EH (cell line): ENCODE data around the gene NHS.
A peak's percentile ranks its signal among the peaks of the same experiment; 100 is the strongest.

ENCODE experiments used
- DNase-seq: peaks from one replicate; pipeline ENCODE4 v3.0.0-alpha.2; 2015; ENCODE audit warnings: low read depth

NHS gene

DNA sequence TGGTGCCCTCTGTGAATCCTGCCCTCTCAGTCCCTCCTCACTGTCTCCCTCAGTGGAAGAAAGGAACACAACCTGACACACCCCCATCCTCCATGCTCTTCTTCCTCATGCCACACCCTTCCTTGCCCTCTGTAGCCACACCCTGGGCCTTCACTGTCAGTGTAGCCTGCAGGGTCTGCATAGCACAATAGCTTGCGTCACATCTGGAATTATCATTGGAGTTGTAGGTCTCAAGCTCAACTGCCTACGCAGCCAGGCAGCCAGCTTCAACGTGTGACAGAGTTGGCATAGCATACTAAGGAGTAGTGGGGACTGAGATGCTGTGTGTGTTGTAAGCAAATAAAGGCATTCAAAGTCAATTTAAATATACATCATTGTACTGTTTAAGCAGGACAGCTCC, 248.8 kb downstream of the NHS start:
- no peak for DNase-seq

- no peak for DNase-seq
These were observed 252.0 kb downstream of the NHS start for GRCh38 chrX:17627026-17627425.

DNA sequence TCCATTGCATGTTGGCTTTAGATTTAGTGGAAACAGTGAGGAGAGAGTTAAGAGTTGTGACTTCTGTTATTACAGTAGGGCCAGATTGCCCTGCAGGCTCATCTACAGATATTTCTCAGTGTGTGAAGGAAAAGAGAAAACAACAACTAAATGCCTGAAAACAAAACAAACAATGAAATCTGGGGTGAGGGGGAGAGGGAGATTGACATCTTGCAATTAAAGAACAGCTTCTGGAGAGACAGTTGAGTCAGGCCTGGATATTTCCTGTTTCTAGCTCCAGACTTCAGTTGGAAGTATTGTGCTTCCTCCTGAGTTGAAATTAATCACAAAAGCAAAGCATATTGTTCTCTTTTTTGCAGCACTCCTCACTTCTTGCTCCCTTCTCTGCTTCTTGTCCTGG, 254.0 kb downstream of the NHS start:
- no peak for DNase-seq

DNA sequence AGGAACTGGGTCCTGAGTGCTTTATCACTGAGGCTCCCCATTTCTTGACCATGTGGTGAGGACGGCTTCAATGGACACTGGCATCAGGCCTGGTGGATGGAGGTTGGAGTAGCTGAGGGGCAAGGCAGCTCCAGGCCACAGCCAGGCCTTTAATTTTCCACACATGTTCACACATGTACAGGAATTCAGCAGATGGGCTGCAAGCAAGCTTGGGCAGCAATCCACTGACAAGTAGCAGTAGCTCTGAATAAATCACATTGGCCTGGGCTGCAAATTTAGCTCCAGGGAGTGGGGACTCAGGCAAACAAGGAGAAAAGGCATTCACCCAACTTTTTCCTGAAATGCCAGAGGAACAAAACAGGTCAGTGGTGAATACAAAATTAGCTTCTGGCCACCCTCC, 254.5 kb downstream of the NHS start:
- no peak for DNase-seq

DNA sequence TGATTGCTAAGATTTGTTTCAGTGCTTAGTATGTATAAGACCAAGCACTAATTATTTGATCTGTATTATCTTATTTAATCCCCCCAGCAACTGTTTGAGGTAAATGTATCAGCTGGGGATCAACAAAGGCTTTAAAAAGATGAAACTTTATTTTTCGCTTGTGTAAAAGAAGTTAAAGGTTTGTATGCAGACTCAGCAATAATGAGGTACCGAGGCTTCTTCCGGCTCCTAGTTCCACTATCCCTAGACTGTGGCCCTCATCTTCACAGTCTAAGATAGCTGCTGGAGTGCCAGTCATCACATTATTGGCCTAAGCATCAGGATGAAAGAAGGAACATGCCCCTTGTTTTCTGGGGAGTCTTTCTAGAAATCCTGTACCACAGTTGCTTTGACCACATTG, 256.6 kb downstream of the NHS start:
- DNase-seq = no peak

DNA sequence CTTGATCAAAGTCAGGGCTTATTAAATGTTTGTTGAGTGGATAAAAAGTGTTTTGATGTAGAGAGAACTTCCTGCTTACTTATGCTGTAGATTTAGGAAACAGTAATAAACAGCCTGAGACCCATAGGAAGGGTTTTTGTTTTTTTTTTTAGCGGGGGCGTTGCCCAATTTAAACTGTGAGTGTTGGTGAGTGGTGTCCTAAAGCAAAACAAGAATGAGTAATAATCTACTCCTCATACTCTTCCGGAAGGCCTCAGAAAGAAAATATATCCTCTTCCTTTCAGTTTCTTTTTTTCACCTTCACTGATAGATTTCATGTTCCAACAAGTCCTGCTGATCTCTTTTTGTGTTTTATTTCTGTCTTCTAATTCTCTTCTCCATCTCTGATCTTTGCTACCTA, 257.9 kb downstream of the NHS start:
- peak; percentile 24 for DNase-seq

- DNase-seq = no peak
These were observed 258.5 kb downstream of the NHS start for GRCh38 chrX:17633546-17633945.

DNA sequence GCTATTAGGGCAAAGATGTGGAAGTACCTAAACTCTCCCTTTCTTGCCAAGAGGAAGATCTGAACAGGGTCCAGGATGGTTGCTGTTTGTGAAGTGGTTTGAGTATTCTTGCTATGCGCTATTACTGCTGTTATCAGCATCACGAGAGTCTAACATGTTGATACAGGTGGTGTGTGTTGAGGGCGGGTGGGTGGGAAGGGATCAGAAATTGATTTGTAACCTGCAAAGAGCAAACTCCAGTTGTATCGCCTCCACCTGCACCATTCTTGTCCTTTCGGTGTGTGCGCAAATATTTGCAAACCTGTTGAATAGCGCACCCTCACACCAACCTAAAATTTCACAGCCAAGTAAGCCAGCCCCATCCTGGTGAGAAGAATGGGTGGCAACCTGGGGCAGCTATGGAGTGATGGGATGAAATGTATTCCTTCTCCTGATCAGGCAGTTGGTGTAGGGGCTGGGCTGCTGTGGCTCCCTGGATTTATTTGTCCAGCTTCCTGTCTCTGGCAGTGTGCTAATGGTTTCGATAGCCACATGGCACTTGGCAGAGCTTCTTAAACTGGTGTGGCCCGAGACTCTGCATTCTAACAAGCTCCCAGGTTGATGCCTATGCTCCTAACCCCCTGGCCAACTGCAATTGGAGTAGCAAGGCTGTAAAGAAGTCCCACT, 259.7 kb downstream of the NHS start:
- no peak for DNase-seq

DNA sequence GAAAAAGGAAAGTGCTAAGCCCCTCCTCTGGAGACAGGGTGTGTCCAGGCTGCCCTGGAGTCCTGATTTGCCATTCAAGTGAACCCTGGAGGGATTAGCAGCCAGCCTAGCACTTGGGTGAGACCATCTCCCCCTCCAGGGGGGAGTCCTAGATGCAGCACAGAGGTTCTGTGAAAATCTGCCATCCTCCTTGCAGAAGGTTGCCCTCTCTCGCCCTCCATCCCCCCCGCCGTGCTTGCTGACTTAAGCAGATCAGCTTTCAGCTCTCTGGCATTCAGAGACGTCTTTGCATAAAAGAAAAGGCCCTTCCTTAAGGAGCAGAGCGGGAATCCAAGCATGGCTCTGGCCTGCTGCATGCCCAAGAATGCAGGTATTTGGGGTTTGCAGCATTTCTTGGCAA, 260.2 kb downstream of the NHS start:
- no peak for DNase-seq

GRCh38 chrX:17637235-17637634, 262.2 kb downstream of the NHS start:
- no peak for DNase-seq

- DNase-seq = no peak
These were observed 263.7 kb downstream of the NHS start for GRCh38 chrX:17638731-17639130.

GRCh38 chrX:17642891-17643290, 267.9 kb downstream of the NHS start:
- DNase-seq = no peak

DNA sequence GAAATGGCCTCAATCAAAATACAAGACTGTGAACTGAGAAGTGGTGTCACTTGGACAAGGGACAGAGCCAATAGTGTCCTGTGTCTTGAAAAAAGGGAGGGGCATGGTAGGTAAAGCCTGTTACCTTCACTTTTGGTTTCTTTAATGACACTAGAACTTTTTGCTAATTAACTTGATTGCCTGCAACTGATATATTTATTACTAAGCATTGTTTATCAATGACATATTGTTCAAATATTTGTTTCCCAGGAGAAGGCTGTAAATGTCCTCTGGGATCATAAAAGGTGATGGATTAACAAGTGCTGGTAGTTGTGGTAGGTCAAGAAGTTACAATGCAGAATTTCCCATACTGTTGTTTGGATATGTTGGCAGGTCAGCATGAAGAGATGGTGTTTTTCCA, 268.5 kb downstream of the NHS start:
- DNase-seq = no peak

GRCh38 chrX:17644001-17644400, 269.0 kb downstream of the NHS start:
- DNase-seq = no peak

- DNase-seq = no peak
These were observed 279.1 kb downstream of the NHS start for GRCh38 chrX:17654116-17654515.

- peak; percentile 3 for DNase-seq
These were observed 280.4 kb downstream of the NHS start for GRCh38 chrX:17655211-17656034.

GRCh38 chrX:17656035-17656418, 281.0 kb downstream of the NHS start:
- DNase-seq = no peak

GRCh38 chrX:17656556-17656955, 281.6 kb downstream of the NHS start:
- no peak for DNase-seq

DNA sequence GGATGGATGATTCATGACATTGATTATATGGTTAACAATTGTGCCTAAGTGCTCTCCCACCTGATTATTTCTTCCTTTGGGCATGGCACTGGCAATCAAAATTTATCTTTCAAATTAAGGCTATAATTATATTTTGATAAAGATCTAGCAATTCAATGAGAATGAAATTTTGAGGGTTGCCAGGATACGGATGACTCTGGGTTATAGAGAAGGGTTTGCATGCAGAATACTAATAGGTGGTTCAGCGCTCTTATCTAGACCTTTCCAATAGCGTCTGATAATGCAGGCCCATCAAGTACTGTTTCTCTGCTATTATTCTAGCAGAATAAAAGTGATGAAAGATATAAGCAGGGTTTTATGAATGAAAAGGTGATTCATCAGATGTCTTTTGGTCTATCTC, 287.4 kb downstream of the NHS start:
- DNase-seq = no peak

GRCh38 chrX:17668929-17669328, 293.9 kb downstream of the NHS start:
- DNase-seq = no peak

DNA sequence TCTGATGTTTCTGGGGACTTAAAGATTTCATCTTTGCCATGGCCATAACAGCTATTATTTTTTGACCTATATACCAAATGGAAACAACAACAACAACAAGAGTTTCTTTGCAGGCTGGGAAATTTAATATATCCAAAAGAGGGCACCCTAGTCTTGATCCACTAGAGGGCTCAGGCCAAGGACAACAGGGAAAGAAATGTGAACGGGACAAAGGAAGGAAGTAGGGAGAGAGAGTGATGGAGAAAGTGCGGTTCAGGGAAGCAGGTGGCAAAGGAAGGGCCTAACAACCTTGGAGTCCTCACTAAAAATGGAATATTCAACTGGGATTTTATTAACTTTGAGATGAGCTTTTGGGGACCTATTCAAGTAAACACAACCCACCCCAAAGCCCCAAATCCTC, 294.5 kb downstream of the NHS start:
- DNase-seq = no peak

DNA sequence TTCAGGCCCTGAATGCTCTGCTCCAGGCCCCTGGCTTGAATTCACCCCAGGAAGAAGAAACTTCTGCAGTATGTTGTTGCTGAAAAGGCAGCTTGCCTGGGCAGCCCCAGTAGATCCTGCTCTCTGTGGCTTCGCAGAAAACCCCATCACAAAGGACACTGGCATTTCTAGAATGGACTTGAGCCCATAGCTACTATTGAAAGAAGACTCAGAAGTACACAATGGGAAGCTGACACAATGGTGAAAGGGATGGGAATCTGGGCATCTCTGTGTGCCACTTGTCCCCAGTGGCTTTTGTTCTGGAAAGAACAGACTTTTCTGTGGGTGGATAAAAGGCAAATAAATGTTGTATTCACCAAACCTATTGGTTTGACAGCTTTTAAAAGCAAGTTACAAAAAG, 294.9 kb downstream of the NHS start:
- no peak for DNase-seq

GRCh38 chrX:17670874-17671273, 295.9 kb downstream of the NHS start:
- no peak for DNase-seq

DNA sequence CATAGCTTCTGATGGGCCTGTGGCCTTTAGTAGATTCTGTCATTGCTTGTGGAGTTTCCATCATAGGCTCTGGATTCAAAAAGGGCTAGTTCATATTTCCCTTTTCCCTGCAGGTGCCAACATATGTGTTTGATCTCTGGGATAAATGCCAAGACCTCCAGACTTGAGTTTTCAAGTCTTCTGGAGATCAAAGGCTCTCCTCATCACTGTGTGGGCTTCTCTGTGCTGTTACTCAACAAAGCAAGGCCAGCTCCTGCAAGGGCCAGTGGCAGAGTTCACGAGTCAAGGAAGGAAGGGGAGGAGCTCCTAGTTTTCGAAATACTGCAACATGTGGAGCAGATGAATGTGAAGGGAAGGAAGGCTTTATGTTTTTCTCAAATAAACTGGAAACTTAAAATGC, 299.6 kb downstream of the NHS start:
- no peak for DNase-seq
